MM.1S (cell line): ENCODE results near the gene LCE3B.

ENCODE experiments used
- DNase-seq: peaks from one replicate; pipeline ENCODE4 v3.0.0-alpha.2; 2015
- H2AFZ ChIP-seq: fragments of 300-600 bp; sonication (generic); 2 replicates; pipeline ENCODE4 v1.6.0; 2016; ENCODE audit warnings: antibody characterized with exemption, low read length
- H3F3A ChIP-seq: fragments of 300-600 bp; sonication (generic); 2 replicates; pipeline ENCODE4 v1.6.1; 2016; ENCODE audit warnings: mild to moderate bottlenecking, antibody characterized with exemption, low read length, moderate library complexity, mixed read lengths; ENCODE audit not compliant: insufficient read depth
- H3K27ac ChIP-seq: fragments of 300-600 bp; sonication (generic); 2 replicates; pipeline ENCODE4 v1.5.1; 2016; ENCODE audit warnings: mild to moderate bottlenecking, low read length
- H3K27me3 ChIP-seq: fragments of 300-600 bp; sonication (generic); replicated peaks from 2 replicates; pipeline ENCODE4 v1.6.0; 2016; ENCODE audit warnings: low read length; ENCODE audit not compliant: insufficient read depth
- H3K36me3 ChIP-seq: fragments of 300-600 bp; sonication (generic); replicated peaks from 2 replicates; pipeline ENCODE4 v1.6.1; 2016; ENCODE audit warnings: mild to moderate bottlenecking, low read length, mixed read lengths; ENCODE audit not compliant: insufficient read depth
- H3K4me1 ChIP-seq: fragments of 300-600 bp; sonication (generic); 2 replicates; pipeline ENCODE4 v1.6.1; 2016; ENCODE audit warnings: low read length, mixed read lengths
- H3K4me2 ChIP-seq: fragments of 300-600 bp; sonication (generic); 2 replicates; pipeline ENCODE4 v1.6.0; 2016; ENCODE audit warnings: low read depth, low read length
- H3K4me3 ChIP-seq: fragments of 300-600 bp; sonication (generic); 2 replicates; pipeline ENCODE4 v1.5.1; 2016; ENCODE audit warnings: low read length, mixed read lengths
- H3K79me2 ChIP-seq: fragments of 300-600 bp; sonication (generic); 2 replicates; pipeline ENCODE4 v1.6.1; 2016; ENCODE audit warnings: mixed run types, low read length, mixed read lengths
- H3K9ac ChIP-seq: fragments of 300-600 bp; sonication (generic); 2 replicates; pipeline ENCODE4 v1.6.1; 2016; ENCODE audit warnings: low read length, mixed read lengths
- H3K9me2 ChIP-seq: fragments of 300-600 bp; sonication (generic); replicated peaks from 2 replicates; pipeline ENCODE4 v1.6.1; 2016; ENCODE audit warnings: mild to moderate bottlenecking, low read length, mixed read lengths; ENCODE audit not compliant: insufficient read depth
- H3K9me3 ChIP-seq: fragments of 300-600 bp; sonication (generic); replicated peaks from 2 replicates; pipeline ENCODE4 v1.6.1; 2016; ENCODE audit warnings: mild to moderate bottlenecking, low read length, mixed read lengths; ENCODE audit not compliant: insufficient read depth
- H4K20me1 ChIP-seq: fragments of 300-600 bp; sonication (generic); 2 replicates; pipeline ENCODE4 v1.6.1; 2016; ENCODE audit warnings: mild to moderate bottlenecking, low read length, moderate library complexity, mixed read lengths; ENCODE audit not compliant: insufficient read depth
- CTCF ChIP-seq: fragments of 300-600 bp; sonication (generic); IDR thresholded peaks from 2 replicates; pipeline ENCODE4 v1.5.1; 2016; ENCODE audit warnings: antibody characterized with exemption, low read length, mixed read lengths
- EZH2 ChIP-seq: fragments of 300-600 bp; sonication (generic); optimal IDR thresholded peaks from 2 replicates; pipeline ENCODE3; 2017; ENCODE audit warnings: low read depth, mild to moderate bottlenecking, antibody characterized with exemption, low read length, mixed read lengths
- EZH2phosphoT487 ChIP-seq: fragments of 300-600 bp; sonication (generic); IDR thresholded peaks from 2 replicates; pipeline ENCODE4 v1.6.1; 2018; ENCODE audit warnings: antibody characterized with exemption, low read length

Gene LCE3B

DNA sequence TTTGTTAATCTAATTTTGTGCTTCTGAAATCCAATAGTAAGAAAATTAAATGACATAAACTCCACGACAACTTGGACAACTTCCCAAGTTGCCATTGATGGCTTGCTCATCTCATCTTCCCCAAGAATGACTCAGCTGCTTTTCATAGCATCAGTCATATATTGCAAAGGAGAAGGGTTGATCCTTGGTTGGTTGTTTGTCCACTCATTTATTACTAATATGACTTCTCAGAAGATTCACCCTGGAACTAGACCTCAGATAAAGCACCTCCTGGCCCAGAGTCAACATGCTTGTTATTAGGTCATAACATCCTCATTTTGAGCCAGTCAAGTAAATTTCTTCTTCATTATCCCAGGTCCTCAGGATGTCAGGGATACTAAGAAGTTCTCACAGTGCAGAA is 31.0 kb upstream of the LCE3B start:
- TF ChIP-seq EZH2 (no peak), CTCF (no peak), EZH2phosphoT487 (no peak)
- Histone ChIP-seq H3K4me1 (no peaks in the 10 kb centered on the region), H3F3A (no peaks in the 10 kb centered on the region), H3K79me2 (no peaks in the 10 kb centered on the region), H3K4me3 (no peak overlapping the region), H2AFZ (no peak overlapping the region), H3K9ac (no peak overlapping the region), H3K27me3 (no peaks in the 10 kb centered on the region), H4K20me1 (no peaks in the 10 kb centered on the region), H3K9me2 (no peaks in the 10 kb centered on the region), H3K9me3 (no peaks in the 10 kb centered on the region), H3K27ac (no peak overlapping the region), H3K36me3 (no peaks in the 10 kb centered on the region), H3K4me2 (no peak overlapping the region)
- DNase-seq, result no peak

DNA sequence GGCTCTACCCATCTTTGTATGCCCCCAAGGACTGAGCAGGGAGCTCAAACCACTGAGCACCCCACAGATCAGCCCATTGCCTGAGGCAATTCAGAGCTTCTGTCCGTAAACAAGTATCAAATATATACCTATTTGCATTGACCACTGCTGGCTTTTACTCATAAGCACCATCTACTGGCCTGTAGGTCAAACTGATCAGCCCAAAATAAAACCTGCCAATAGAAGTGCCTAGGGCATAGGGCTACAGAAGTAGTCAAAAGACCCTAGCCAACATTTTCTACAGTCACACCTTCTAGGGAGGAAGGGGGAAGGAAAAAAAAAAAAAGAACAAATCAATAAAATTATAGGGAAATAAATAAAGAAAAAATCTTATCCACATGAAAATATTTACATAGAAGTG is 28.0 kb upstream of the LCE3B start:
- peak; percentile 19 for TF ChIP-seq CTCF
- no peak for TF ChIP-seq EZH2
- no peak for TF ChIP-seq EZH2phosphoT487
- Histone ChIP-seq H3K9me2 (no peaks in the 10 kb centered on the region), H3K9me3 (no peaks in the 10 kb centered on the region), H3K27ac (no peak overlapping the region), H2AFZ (no peak overlapping the region), H3K36me3 (no peaks in the 10 kb centered on the region), H3K4me3 (no peak overlapping the region), H3K9ac (no peak overlapping the region), H3K4me1 (no peaks in the 10 kb centered on the region), H3K27me3 (no peaks in the 10 kb centered on the region), H3K79me2 (no peaks in the 10 kb centered on the region), H3F3A (no peaks in the 10 kb centered on the region), H4K20me1 (no peaks in the 10 kb centered on the region), H3K4me2 (no peak overlapping the region)
- DNase-seq, result no peak

- Histone ChIP-seq H3K4me2 (no peak overlapping the region), H3K9me3 (no peaks in the 10 kb centered on the region), H3F3A (no peaks in the 10 kb centered on the region), H3K9ac (no peak overlapping the region), H2AFZ (no peak overlapping the region), H3K27me3 (no peaks in the 10 kb centered on the region), H3K4me3 (no peak overlapping the region), H3K36me3 (no peaks in the 10 kb centered on the region), H3K79me2 (no peaks in the 10 kb centered on the region), H3K4me1 (no peaks in the 10 kb centered on the region), H3K9me2 (no peaks in the 10 kb centered on the region), H4K20me1 (no peaks in the 10 kb centered on the region), H3K27ac (no peak overlapping the region)
- no peak for DNase-seq
- TF ChIP-seq EZH2 (no peak), CTCF (no peak), EZH2phosphoT487 (no peak)
Observed at GRCh38 chr1:152596986-152597385, 16.6 kb upstream of the LCE3B start.
